ENCODE measurements around the gene KRTAP5-9. TPM values are rescaled to one million over a fixed set of nuclear protein-coding genes. Genes with fewer than 3 reads are reported as not detected.
"Not testable (repeated sequence)": the region's sequence is repeated elsewhere in the genome, so short reads cannot be mapped to it uniquely, and the experiment has no call there.

The KRTAP5-9 gene
- total RNA-seq, 1 experiment from 2014 or later = not detected

DNA sequence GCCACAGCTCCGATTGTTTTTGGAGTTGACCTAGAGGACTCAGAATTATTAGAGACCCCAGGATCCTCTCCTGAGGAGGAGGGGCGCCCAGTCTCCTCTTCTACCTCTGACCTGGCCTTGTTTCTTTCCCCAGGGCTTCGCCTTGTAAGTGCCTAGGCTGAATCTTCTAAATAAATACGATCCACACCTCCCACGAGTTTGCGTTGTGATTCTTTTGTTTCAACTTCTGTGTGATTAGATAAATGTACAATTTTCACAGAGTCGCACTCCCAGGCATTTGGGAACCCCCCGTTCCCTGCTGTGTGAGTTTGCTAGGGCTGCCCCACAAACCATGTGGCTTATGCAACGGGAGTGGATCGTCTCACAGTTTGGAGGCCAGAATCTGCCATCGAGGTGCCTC, 9.2 kb upstream of the KRTAP5-9 start:
- Histone ChIP-seq H3K27me3 (replicated peaks; ENCODE audit: insufficient read depth, low read depth, low read length, poor library complexity) (no peaks in the 10 kb centered on the region), H3K27ac (ENCODE audit: low read depth, low read length, poor library complexity, severe bottlenecking) (no peak overlapping the region), H3K4me3 (ENCODE audit: low read depth, low read length, poor library complexity, severe bottlenecking) (no peak overlapping the region), H3K36me3 (ENCODE audit: insufficient read depth, low read length, poor library complexity, severe bottlenecking) (no peaks in the 10 kb centered on the region), H3K9me3 (ENCODE audit: low read depth, low read length, poor library complexity, severe bottlenecking) (no peaks in the 10 kb centered on the region), H3K4me1 (ENCODE audit: insufficient read depth, low read length, poor library complexity, severe bottlenecking) (no peaks in the 10 kb centered on the region)
- ChIA-PET CTCF (no interaction called here), POLR2A (ENCODE audit: low non-redundant PET) (no interaction called here)
- DNase-seq (ENCODE audit: low spot score) = no peak
- intact Hi-C loops (cut with micrococcal nuclease; ENCODE audit: unreplicated experiment) = no loop called here
- no TSS peak for BruUV-seq (replicated peaks)
- no peak for TF ChIP-seq EZH2 (IDR thresholded peaks at IDR 0.05; ENCODE audit: borderline replicate concordance, low read depth, low read length, poor library complexity, severe bottlenecking)
- TF ChIP-seq, protein P1, sequence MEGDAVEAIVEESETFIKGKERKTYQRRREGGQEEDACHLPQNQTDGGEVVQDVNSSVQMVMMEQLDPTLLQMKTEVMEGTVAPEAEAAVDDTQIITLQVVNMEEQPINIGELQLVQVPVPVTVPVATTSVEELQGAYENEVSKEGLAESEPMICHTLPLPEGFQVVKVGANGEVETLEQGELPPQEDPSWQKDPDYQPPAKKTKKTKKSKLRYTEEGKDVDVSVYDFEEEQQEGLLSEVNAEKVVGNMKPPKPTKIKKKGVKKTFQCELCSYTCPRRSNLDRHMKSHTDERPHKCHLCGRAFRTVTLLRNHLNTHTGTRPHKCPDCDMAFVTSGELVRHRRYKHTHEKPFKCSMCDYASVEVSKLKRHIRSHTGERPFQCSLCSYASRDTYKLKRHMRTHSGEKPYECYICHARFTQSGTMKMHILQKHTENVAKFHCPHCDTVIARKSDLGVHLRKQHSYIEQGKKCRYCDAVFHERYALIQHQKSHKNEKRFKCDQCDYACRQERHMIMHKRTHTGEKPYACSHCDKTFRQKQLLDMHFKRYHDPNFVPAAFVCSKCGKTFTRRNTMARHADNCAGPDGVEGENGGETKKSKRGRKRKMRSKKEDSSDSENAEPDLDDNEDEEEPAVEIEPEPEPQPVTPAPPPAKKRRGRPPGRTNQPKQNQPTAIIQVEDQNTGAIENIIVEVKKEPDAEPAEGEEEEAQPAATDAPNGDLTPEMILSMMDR (conservative IDR thresholded peaks at IDR 0.05; ENCODE audit: low read depth, low read length) = no peak

DNA sequence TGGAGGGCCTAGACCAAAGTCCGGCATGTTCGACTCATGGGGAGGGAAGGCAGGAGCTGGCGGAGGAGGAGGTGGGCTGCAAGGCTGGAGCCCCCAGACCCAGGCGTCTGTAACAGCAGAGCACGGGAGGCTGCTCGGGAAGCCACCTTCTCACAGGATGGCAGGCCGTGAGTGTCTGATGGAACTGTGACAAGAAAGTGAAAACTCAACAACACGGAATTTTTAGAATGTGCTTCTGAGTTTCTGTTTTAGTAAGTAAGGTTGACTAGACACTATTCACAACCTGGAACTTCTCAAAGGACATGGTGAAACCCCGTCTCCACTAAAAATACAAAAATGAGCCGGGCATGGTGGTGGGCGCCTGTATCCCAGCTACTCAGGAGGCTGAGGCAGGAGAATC, 8.2 kb upstream of the KRTAP5-9 start:
- POLR2A ChIA-PET (ENCODE audit: low non-redundant PET); intact Hi-C loops (cut with micrococcal nuclease; ENCODE audit: unreplicated experiment); BruUV-seq (replicated peaks): not testable (repeated sequence)

DNA sequence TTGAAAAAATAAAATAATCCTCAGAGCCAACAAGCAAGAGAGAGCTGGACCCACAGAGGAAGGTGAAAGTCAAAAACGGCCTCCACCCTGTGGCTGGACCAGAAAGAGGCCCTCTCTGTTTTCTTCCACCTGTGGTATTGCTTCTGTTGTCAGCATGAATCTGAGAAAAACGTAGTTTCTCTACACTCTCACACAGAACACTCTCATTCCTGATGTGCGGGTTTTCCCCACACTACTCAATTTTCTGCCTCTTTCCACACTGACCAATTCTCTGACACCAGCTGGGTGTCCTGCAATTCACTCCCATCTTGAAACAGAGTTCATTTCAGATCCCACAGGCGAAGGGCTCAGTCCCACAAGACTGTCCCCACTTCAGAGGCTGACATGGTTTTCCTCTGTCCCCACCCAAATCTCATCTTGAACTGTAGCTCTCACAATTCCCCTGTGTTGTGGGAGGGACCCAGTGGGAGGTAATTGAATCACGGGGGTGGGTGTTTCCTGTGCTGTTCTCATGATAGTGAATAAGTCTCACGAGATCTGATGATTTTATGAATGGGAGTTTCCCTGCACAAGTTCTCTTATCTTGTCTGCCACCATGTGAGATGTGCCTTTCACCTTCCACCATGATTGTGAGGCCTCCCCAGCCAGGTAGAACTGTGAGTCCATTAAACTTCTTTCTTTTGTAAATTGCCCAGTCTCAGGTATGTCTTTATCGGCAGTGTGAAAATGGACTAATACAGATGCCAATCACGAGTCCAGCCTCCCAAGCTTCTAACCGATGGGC, 7.5 kb upstream of the KRTAP5-9 start:
- not testable (repeated sequence) for BruUV-seq (replicated peaks)

More for the DNA sequence above, 8.2 kb upstream of the KRTAP5-9 start:
- H3K4me3 ChIP-seq (ENCODE audit: low read depth, low read length, poor library complexity, severe bottlenecking); H3K9me3 ChIP-seq (ENCODE audit: low read depth, low read length, poor library complexity, severe bottlenecking); H3K36me3 ChIP-seq (ENCODE audit: insufficient read depth, low read length, poor library complexity, severe bottlenecking); CTCF ChIA-PET; H3K4me1 ChIP-seq (ENCODE audit: insufficient read depth, low read length, poor library complexity, severe bottlenecking); H3K27me3 ChIP-seq (replicated peaks; ENCODE audit: insufficient read depth, low read depth, low read length, poor library complexity); H3K27ac ChIP-seq (ENCODE audit: low read depth, low read length, poor library complexity, severe bottlenecking); DNase-seq (ENCODE audit: low spot score): not testable (repeated sequence)

DNA sequence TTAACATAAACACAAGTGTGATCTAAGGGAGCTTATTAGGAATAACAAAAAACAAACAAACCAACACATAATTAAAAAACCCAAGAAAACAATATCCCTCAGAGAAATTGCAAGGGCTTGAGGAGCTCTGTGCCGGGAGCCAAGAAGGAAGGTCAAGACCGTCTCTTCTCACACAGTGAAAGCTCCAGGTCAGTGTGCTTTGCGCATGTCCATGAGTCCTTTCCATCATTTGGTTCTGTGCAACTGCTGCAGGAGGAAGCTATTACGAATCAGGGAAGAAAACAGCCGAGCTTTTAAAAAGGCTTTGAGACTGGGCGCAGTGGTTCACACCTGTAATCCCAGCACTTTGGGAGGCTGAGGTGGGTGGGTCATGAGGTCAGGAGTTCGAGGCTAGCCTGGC, 5.8 kb upstream of the KRTAP5-9 start:
- Histone ChIP-seq H3K4me1 (ENCODE audit: insufficient read depth, low read length, poor library complexity, severe bottlenecking) (no peaks in the 10 kb centered on the region), H3K27ac (ENCODE audit: low read depth, low read length, poor library complexity, severe bottlenecking) (no peak overlapping the region), H3K36me3 (ENCODE audit: insufficient read depth, low read length, poor library complexity, severe bottlenecking) (no peaks in the 10 kb centered on the region), H3K27me3 (replicated peaks; ENCODE audit: insufficient read depth, low read depth, low read length, poor library complexity) (no peaks in the 10 kb centered on the region), H3K4me3 (ENCODE audit: low read depth, low read length, poor library complexity, severe bottlenecking) (no peak overlapping the region), H3K9me3 (ENCODE audit: low read depth, low read length, poor library complexity, severe bottlenecking) (no peaks in the 10 kb centered on the region)
- POLR2A ChIA-PET (ENCODE audit: low non-redundant PET) = no interaction called here
- intact Hi-C loops (cut with micrococcal nuclease; ENCODE audit: unreplicated experiment) = no loop called here
- DNase-seq (ENCODE audit: low spot score) = no peak
- TF ChIP-seq EZH2 (IDR thresholded peaks at IDR 0.05; ENCODE audit: borderline replicate concordance, low read depth, low read length, poor library complexity, severe bottlenecking) = no peak
- TF ChIP-seq, protein P1 (conservative IDR thresholded peaks at IDR 0.05; ENCODE audit: low read depth, low read length) = no peak
- CTCF ChIA-PET = interaction anchor here (0.6 kb wide), 1 partner anchor 260 kb away, joined by 6 read pairs; no protein-coding TSS in a partner anchor
- BruUV-seq (replicated peaks) = no TSS peak

More for the DNA sequence above, 7.5 kb upstream of the KRTAP5-9 start:
- intact Hi-C loops (cut with micrococcal nuclease; ENCODE audit: unreplicated experiment); CTCF ChIA-PET; POLR2A ChIA-PET (ENCODE audit: low non-redundant PET); DNase-seq (ENCODE audit: low spot score); H3K4me3 ChIP-seq (ENCODE audit: low read depth, low read length, poor library complexity, severe bottlenecking); H3K4me1 ChIP-seq (ENCODE audit: insufficient read depth, low read length, poor library complexity, severe bottlenecking); H3K9me3 ChIP-seq (ENCODE audit: low read depth, low read length, poor library complexity, severe bottlenecking); H3K27me3 ChIP-seq (replicated peaks; ENCODE audit: insufficient read depth, low read depth, low read length, poor library complexity); H3K36me3 ChIP-seq (ENCODE audit: insufficient read depth, low read length, poor library complexity, severe bottlenecking); H3K27ac ChIP-seq (ENCODE audit: low read depth, low read length, poor library complexity, severe bottlenecking): not testable (repeated sequence)

Data from A673 (cell line).